B cell (primary cell): ENCODE measurements around the gene P2RY14.

Source experiments
- EZH2 ChIP-seq: IDR thresholded peaks from 2 replicates; pipeline ENCODE4 v1.6.1; 2012; ENCODE audit warnings: borderline replicate concordance, low read depth, mild to moderate bottlenecking, moderate library complexity, low read length; ENCODE audit not compliant: insufficient read depth, poor library complexity, severe bottlenecking
- TF ChIP-seq, protein P1 (sequence below): fragments of 200-600 bp; IDR thresholded peaks from one replicate; pipeline ENCODE4 v1.8.0; 2022; ENCODE audit warnings: antibody characterized with exemption, mild to moderate bottlenecking

DNA sequence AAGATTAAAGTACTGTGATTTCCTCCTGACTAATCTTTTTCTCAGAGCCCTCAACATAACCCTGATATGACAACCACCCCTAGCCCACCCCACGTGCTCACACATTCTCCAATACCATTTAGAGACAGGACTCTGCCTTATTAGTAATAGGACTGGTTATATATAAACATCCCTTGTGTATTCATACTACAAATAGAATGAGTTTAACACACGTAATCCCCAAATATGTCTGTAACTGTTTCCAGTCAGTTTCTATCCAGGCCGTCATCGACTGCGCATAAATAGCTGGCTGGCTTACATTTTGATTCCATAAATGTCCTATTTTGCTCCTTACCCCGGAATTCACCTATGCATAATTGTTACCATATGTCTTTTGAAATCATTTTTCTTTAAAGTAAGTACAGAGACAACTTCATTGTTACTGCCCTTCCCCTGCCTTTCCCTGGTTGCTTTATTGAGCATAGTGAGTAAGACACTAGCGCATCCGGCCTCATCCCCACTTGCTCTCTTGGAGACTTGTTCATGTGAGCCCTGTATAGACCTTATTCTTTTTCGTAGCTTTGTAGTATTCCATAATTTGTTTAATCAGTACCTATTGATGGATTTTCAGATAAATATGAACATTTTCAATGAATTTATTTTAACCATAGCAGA is 3.5 kb upstream of the P2RY14 start:
- TF ChIP-seq, protein P1, sequence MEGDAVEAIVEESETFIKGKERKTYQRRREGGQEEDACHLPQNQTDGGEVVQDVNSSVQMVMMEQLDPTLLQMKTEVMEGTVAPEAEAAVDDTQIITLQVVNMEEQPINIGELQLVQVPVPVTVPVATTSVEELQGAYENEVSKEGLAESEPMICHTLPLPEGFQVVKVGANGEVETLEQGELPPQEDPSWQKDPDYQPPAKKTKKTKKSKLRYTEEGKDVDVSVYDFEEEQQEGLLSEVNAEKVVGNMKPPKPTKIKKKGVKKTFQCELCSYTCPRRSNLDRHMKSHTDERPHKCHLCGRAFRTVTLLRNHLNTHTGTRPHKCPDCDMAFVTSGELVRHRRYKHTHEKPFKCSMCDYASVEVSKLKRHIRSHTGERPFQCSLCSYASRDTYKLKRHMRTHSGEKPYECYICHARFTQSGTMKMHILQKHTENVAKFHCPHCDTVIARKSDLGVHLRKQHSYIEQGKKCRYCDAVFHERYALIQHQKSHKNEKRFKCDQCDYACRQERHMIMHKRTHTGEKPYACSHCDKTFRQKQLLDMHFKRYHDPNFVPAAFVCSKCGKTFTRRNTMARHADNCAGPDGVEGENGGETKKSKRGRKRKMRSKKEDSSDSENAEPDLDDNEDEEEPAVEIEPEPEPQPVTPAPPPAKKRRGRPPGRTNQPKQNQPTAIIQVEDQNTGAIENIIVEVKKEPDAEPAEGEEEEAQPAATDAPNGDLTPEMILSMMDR, result no peak
- TF ChIP-seq EZH2, result no peak
